HepG2 (cell line): ENCODE results near the gene CITED4.

Source experiments
- ATF3 ChIP-seq: sonication (generic); formaldehyde crosslinking; IDR thresholded peaks from 2 replicates; pipeline ENCODE4 v1.4.0; 2020; ENCODE audit warnings: missing genetic modification reagents
- CBX1 ChIP-seq: IDR thresholded peaks from one replicate; pipeline ENCODE4 v1.6.1; 2016; ENCODE audit warnings: antibody characterized with exemption, low read depth
- CBX2 ChIP-seq, 2 experiments: fragments of 200-600 bp in 1 of 2; sonication (generic); formaldehyde crosslinking in 1 of 2; IDR thresholded peaks; 2 replicates each; pipeline versions ENCODE4 v1.7.0 to v1.8.1; 2018 to 2022; ENCODE audit warnings: low read depth in 2 of 2, low read length in 1 of 2, mild to moderate bottlenecking in 1 of 2, missing genetic modification reagents in 1 of 2
- ETS1 ChIP-seq: sonication (generic); formaldehyde crosslinking; IDR thresholded peaks from 2 replicates; pipeline ENCODE4 v1.4.0; 2020; ENCODE audit warnings: missing genetic modification reagents
- MAFK ChIP-seq, 2 experiments: IDR thresholded peaks in 1 of 2; conservative IDR thresholded peaks in 1 of 2; 2 replicates each; pipeline ENCODE4 v1.6.1; 2011; ENCODE audit warnings: improper control_type of control experiment in 2 of 2, low read length in 2 of 2
- MXD4 ChIP-seq: IDR thresholded peaks from 2 replicates; pipeline ENCODE4 v1.6.1; 2016; ENCODE audit warnings: mild to moderate bottlenecking, missing biosample characterization, missing genetic modification reagents
- MZF1 ChIP-seq: sonication (generic); formaldehyde crosslinking; IDR thresholded peaks from 2 replicates; pipeline ENCODE4 v1.8.1; 2023; ENCODE audit warnings: mild to moderate bottlenecking, missing genetic modification reagents, borderline replicate concordance
- POLR2AphosphoS2 ChIP-seq: IDR thresholded peaks from 2 replicates; pipeline ENCODE4 v1.6.1; 2011; ENCODE audit warnings: low read depth, low read length, improper control_type of control experiment
- SMC3 ChIP-seq: IDR thresholded peaks from 2 replicates; pipeline ENCODE4 v1.6.1; 2011; ENCODE audit warnings: low read length, improper control_type of control experiment
- TF ChIP-seq, protein P1 (sequence below): sonication (generic); formaldehyde crosslinking; IDR thresholded peaks from 2 replicates; pipeline ENCODE4 v1.5.1; 2020; ENCODE audit warnings: missing genetic modification reagents, mild to moderate bottlenecking, borderline replicate concordance
- TF ChIP-seq, protein P2 (sequence below): sonication (generic); formaldehyde crosslinking; IDR thresholded peaks from 2 replicates; pipeline ENCODE4 v1.5.0; 2020; ENCODE audit warnings: mild to moderate bottlenecking, missing genetic modification reagents, moderate library complexity
- TF ChIP-seq, protein P3 (sequence below): sonication (generic); formaldehyde crosslinking; conservative IDR thresholded peaks from 2 replicates; pipeline ENCODE4 v1.4.0; 2020; ENCODE audit warnings: missing genetic modification reagents

DNA sequence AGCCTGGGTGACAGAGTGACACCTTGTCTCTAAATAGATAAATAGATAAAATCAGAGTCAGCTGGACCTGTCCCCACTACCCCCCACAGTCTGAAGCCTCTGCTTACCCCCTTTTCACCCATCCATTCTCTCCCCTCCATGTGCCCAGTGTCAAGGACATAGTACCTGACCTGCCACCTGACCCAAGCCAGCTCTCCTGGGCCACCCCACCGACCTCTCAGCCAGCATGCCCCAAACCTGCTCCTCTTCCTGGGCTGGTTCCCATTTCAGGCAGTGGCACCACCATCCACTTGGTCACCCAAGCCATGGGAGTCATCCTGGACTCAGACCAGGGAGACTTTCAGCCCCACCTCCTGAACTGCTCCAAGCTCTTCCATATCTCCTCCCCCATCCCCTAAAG, 28.2 kb downstream of the CITED4 start:
- TF ChIP-seq ATF3 (no peak), POLR2AphosphoS2 (no peak), CBX2 (IDR thresholded peaks at IDR 0.05; ENCODE audit: low read depth, low read length) (no peak), CBX2 (CRISPR knock-in tag; IDR thresholded peaks at IDR 0.05; ENCODE audit: low read depth) (no peak), SMC3 (no peak), MZF1 (no peak), CBX1 (no peak), MAFK (conservative IDR thresholded peaks at IDR 0.05 in 1 of 2, IDR thresholded peaks at IDR 0.05 in 1 of 2; ENCODE audit: low read length in 2 of 2) (no peak), MXD4 (CRISPR knock-in tag) (no peak), ETS1 (no peak)
- TF ChIP-seq, protein P1, sequence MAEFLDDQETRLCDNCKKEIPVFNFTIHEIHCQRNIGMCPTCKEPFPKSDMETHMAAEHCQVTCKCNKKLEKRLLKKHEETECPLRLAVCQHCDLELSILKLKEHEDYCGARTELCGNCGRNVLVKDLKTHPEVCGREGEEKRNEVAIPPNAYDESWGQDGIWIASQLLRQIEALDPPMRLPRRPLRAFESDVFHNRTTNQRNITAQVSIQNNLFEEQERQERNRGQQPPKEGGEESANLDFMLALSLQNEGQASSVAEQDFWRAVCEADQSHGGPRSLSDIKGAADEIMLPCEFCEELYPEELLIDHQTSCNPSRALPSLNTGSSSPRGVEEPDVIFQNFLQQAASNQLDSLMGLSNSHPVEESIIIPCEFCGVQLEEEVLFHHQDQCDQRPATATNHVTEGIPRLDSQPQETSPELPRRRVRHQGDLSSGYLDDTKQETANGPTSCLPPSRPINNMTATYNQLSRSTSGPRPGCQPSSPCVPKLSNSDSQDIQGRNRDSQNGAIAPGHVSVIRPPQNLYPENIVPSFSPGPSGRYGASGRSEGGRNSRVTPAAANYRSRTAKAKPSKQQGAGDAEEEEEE (CRISPR knock-in tag) = no peak
- TF ChIP-seq, protein P2, sequence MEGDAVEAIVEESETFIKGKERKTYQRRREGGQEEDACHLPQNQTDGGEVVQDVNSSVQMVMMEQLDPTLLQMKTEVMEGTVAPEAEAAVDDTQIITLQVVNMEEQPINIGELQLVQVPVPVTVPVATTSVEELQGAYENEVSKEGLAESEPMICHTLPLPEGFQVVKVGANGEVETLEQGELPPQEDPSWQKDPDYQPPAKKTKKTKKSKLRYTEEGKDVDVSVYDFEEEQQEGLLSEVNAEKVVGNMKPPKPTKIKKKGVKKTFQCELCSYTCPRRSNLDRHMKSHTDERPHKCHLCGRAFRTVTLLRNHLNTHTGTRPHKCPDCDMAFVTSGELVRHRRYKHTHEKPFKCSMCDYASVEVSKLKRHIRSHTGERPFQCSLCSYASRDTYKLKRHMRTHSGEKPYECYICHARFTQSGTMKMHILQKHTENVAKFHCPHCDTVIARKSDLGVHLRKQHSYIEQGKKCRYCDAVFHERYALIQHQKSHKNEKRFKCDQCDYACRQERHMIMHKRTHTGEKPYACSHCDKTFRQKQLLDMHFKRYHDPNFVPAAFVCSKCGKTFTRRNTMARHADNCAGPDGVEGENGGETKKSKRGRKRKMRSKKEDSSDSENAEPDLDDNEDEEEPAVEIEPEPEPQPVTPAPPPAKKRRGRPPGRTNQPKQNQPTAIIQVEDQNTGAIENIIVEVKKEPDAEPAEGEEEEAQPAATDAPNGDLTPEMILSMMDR (CRISPR knock-in tag) = no peak
- TF ChIP-seq, protein P3, sequence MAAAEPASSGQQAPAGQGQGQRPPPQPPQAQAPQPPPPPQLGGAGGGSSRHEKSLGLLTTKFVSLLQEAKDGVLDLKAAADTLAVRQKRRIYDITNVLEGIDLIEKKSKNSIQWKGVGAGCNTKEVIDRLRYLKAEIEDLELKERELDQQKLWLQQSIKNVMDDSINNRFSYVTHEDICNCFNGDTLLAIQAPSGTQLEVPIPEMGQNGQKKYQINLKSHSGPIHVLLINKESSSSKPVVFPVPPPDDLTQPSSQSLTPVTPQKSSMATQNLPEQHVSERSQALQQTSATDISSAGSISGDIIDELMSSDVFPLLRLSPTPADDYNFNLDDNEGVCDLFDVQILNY (CRISPR knock-in tag) = no peak
